Osteoblast (primary cell): ENCODE data around the gene NAA60. TPM values are rescaled to one million over a fixed set of nuclear protein-coding genes. Genes with fewer than 3 reads are reported as not detected.

Source experiments
- DNase-seq: peaks from one replicate; pipeline ENCODE4 v3.0.0; 2011; ENCODE audit warnings: low spot score, mixed read lengths; ENCODE audit not compliant: insufficient read length; ENCODE audit errors: missing footprints
- H2AFZ ChIP-seq: 2 replicates; pipeline ENCODE4 v1.6.0; 2011; ENCODE audit warnings: mild to moderate bottlenecking, low read length
- H3K27ac ChIP-seq: 2 replicates; pipeline ENCODE4 v1.5.1; 2011; ENCODE audit warnings: mild to moderate bottlenecking, low read depth, low read length, moderate library complexity
- H3K27me3 ChIP-seq: 2 replicates; pipeline ENCODE4 v1.6.0; 2012; ENCODE audit warnings: mild to moderate bottlenecking, control low read depth, inconsistent platforms, low read length, moderate library complexity; ENCODE audit not compliant: insufficient read depth
- H3K36me3 ChIP-seq: 2 replicates; pipeline ENCODE4 v1.5.1; 2011; ENCODE audit warnings: mild to moderate bottlenecking, low read length, control low read depth, moderate library complexity; ENCODE audit not compliant: insufficient read depth
- H3K4me1 ChIP-seq: 2 replicates; pipeline ENCODE4 v1.5.1; 2011; ENCODE audit warnings: mild to moderate bottlenecking, low read length, control low read depth, moderate library complexity; ENCODE audit not compliant: insufficient read depth
- H3K4me2 ChIP-seq: 2 replicates; pipeline ENCODE4 v1.6.0; 2011; ENCODE audit warnings: mild to moderate bottlenecking, low read length; ENCODE audit not compliant: insufficient read depth
- H3K4me3 ChIP-seq: fragments of 200-600 bp; sonication (generic); 3 replicates; pipeline ENCODE4 v1.5.1; 2012; ENCODE audit warnings: mild to moderate bottlenecking, low read length, inconsistent platforms; ENCODE audit not compliant: insufficient read depth
- H3K79me2 ChIP-seq: 2 replicates; pipeline ENCODE4 v1.6.0; 2012; ENCODE audit warnings: mild to moderate bottlenecking, low read length, control low read depth, inconsistent platforms; ENCODE audit not compliant: insufficient read depth
- H3K9me3 ChIP-seq: 2 replicates; pipeline ENCODE4 v1.5.1; 2011; ENCODE audit warnings: low read depth, low read length, control low read depth
- H4K20me1 ChIP-seq: 2 replicates; pipeline ENCODE4 v1.6.0; 2012; ENCODE audit warnings: mild to moderate bottlenecking, low read length, control low read depth; ENCODE audit not compliant: insufficient read depth
- total RNA-seq: library from RNA; depleted of rRNA; stranded (reverse); fragments of >200 nt; gene quantifications from 2 replicates; pipeline ENCODE4 v1.2.3, GENCODE V29; 2012
- TF ChIP-seq, protein P1 (sequence below): IDR thresholded peaks from 2 replicates; pipeline ENCODE4 v1.5.1; 2011; ENCODE audit warnings: mild to moderate bottlenecking, low read depth, low read length, moderate library complexity; ENCODE audit errors: extremely low read depth

NAA60 gene
- total RNA-seq, 1 donor = 27.5 TPM

DNA sequence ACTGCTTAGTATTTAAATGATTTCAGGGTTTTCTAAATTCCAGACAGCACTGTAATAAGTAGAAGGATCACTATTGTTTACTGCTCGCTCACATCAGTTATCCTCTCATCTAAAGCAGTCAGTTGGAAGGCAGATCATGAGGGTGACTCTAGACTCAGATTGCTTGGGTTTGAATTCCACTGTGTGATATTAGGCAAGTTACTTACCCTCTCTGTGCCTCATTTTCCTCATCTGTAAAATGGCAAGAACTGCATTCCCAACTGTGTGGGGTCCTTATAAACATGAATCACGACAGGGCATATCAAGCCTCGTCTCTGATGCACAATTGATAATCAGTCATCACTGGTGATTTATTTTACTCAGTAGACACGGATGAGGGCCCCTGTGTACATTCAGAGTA, 72.4 kb downstream of the NAA60 start:
- Histone ChIP-seq H3K27me3 (no peaks in the 10 kb centered on the region), H2AFZ (no peak overlapping the region), H3K79me2 (no peaks in the 10 kb centered on the region), H3K4me1 (peaks cover 11% of the 10 kb centered on the region), H4K20me1 (peaks cover 4% of the 10 kb centered on the region), H3K4me3 (no peak overlapping the region), H3K9me3 (no peaks in the 10 kb centered on the region), H3K4me2 (no peak overlapping the region), H3K27ac (no peak overlapping the region), H3K36me3 (peaks cover 42% of the 10 kb centered on the region)
- TF ChIP-seq, protein P1, sequence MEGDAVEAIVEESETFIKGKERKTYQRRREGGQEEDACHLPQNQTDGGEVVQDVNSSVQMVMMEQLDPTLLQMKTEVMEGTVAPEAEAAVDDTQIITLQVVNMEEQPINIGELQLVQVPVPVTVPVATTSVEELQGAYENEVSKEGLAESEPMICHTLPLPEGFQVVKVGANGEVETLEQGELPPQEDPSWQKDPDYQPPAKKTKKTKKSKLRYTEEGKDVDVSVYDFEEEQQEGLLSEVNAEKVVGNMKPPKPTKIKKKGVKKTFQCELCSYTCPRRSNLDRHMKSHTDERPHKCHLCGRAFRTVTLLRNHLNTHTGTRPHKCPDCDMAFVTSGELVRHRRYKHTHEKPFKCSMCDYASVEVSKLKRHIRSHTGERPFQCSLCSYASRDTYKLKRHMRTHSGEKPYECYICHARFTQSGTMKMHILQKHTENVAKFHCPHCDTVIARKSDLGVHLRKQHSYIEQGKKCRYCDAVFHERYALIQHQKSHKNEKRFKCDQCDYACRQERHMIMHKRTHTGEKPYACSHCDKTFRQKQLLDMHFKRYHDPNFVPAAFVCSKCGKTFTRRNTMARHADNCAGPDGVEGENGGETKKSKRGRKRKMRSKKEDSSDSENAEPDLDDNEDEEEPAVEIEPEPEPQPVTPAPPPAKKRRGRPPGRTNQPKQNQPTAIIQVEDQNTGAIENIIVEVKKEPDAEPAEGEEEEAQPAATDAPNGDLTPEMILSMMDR = no peak
- DNase-seq = no peak

- Histone ChIP-seq H3K4me1 (peaks cover 11% of the 10 kb centered on the region), H3K27ac (no peak overlapping the region), H3K4me2 (no peak overlapping the region), H2AFZ (no peak overlapping the region), H3K27me3 (no peaks in the 10 kb centered on the region), H3K79me2 (no peaks in the 10 kb centered on the region), H3K9me3 (no peaks in the 10 kb centered on the region), H3K36me3 (peaks cover 33% of the 10 kb centered on the region), H4K20me1 (no peaks in the 10 kb centered on the region), H3K4me3 (no peak overlapping the region)
- TF ChIP-seq, protein P1 = no peak
- DNase-seq = no peak
These were observed 75.0 kb downstream of the NAA60 start for GRCh38 chr16:3518292-3518985.

DNA sequence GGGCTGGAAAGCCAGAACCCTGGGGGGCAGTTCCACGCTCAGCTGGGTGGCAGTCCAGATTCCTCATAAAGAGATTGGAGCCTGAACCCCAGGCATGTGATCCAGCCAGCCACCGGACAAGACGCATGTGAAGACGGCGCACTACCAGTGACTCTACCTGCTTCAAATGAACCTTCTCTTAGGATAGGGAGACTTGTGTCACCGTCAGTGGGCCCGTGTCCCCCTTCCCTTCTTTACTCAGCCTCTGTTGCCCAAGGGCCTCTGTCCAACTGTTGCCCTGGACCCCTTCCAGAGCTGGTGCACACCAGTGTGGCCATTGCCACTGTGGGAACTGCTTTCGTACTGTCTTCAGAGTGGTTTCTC, 75.5 kb downstream of the NAA60 start:
- peaks cover 11% of the 10 kb centered on the region for H3K4me1 ChIP-seq
- no peaks in the 10 kb centered on the region for H3K9me3 ChIP-seq
- H3K79me2 ChIP-seq = no peaks in the 10 kb centered on the region
- H3K27me3 ChIP-seq = no peaks in the 10 kb centered on the region
- H4K20me1 ChIP-seq = no peaks in the 10 kb centered on the region
- no peak overlapping the region for H3K4me3 ChIP-seq
- no peak overlapping the region for H2AFZ ChIP-seq
- H3K4me2 ChIP-seq = no peak overlapping the region
- H3K27ac ChIP-seq = no peak overlapping the region
- no peak for DNase-seq
- TF ChIP-seq, protein P1 = no peak
- H3K36me3 ChIP-seq = peaks cover 33% of the 10 kb centered on the region

GRCh38 chr16:3519581-3519980, 76.1 kb downstream of the NAA60 start:
- TF ChIP-seq, protein P1 = no peak
- Histone ChIP-seq H3K27ac (no peak overlapping the region), H3K36me3 (peaks cover 31% of the 10 kb centered on the region), H3K9me3 (no peaks in the 10 kb centered on the region), H3K4me1 (peaks cover 5% of the 10 kb centered on the region), H3K79me2 (no peaks in the 10 kb centered on the region), H3K27me3 (no peaks in the 10 kb centered on the region), H3K4me2 (no peak overlapping the region), H4K20me1 (no peaks in the 10 kb centered on the region), H3K4me3 (no peak overlapping the region), H2AFZ (no peak overlapping the region)
- no peak for DNase-seq
